Ramos (cell line): ENCODE results near the gene USH1G.
"Not testable (repeated sequence)": the region's sequence is repeated elsewhere in the genome, so short reads cannot be mapped to it uniquely, and the experiment has no call there.

Source experiments
- in situ Hi-C: fragments of 300-500 bp; cut with MboI; formaldehyde crosslinking; loops from one replicate; pipeline ENCODE4 v1.14.3; 2022; ENCODE audit warnings: low sequenced_read_pairs; ENCODE audit not compliant: unreplicated experiment

USH1G gene

GRCh38 chr17:74907012-74907411 lies 16.0 kb downstream of the USH1G start:
- in situ Hi-C loops, result no loop called here

- in situ Hi-C loops, result not testable (repeated sequence)
These were observed 16.8 kb downstream of the USH1G start for GRCh38 chr17:74906214-74906793.

- in situ Hi-C loops, result no loop called here
These were observed 18.2 kb downstream of the USH1G start for GRCh38 chr17:74904687-74905409.

- in situ Hi-C loops, result no loop called here
These were observed 19.4 kb downstream of the USH1G start for GRCh38 chr17:74903671-74904070.

GRCh38 chr17:74903034-74903433 lies 20.0 kb downstream of the USH1G start:
- in situ Hi-C loops, result no loop called here

- in situ Hi-C loops, result no loop called here
These were observed 21.5 kb downstream of the USH1G start for GRCh38 chr17:74901353-74902135.

GRCh38 chr17:74900208-74900607 lies 22.8 kb downstream of the USH1G start:
- in situ Hi-C loops, result no loop called here

GRCh38 chr17:74898376-74898946 lies 24.6 kb downstream of the USH1G start:
- in situ Hi-C loops, result no loop called here

GRCh38 chr17:74893936-74894671 lies 29.0 kb downstream of the USH1G start:
- in situ Hi-C loops, result no loop called here

GRCh38 chr17:74892974-74893911 lies 29.8 kb downstream of the USH1G start, which contains the start of gene FADS6:
TSS of gene FADS6 (minus strand) at chr17:74893633. CDS start at chr17:74893595, 38 bp downstream.
- in situ Hi-C loops, result no loop called here

GRCh38 chr17:74892013-74892841 lies 30.8 kb downstream of the USH1G start:
- in situ Hi-C loops, result no loop called here

- in situ Hi-C loops, result no loop called here
These were observed 32.5 kb downstream of the USH1G start for GRCh38 chr17:74890554-74890953.

GRCh38 chr17:74888469-74888868 lies 34.6 kb downstream of the USH1G start:
- in situ Hi-C loops, result no loop called here

GRCh38 chr17:74883241-74883745 lies 39.8 kb downstream of the USH1G start:
- in situ Hi-C loops, result no loop called here

GRCh38 chr17:74882517-74883240 lies 40.4 kb downstream of the USH1G start:
- in situ Hi-C loops, result no loop called here

- in situ Hi-C loops, result no loop called here
These were observed 42.0 kb downstream of the USH1G start for GRCh38 chr17:74881073-74881472.

- in situ Hi-C loops, result no loop called here
These were observed 43.7 kb downstream of the USH1G start for GRCh38 chr17:74879308-74879707.
